ENCODE measurements around the gene SDK1.

The SDK1 gene

GRCh38 chr7:4174016-4174415, 873.0 kb downstream of the SDK1 start:
- DNase-seq: no peak

DNA sequence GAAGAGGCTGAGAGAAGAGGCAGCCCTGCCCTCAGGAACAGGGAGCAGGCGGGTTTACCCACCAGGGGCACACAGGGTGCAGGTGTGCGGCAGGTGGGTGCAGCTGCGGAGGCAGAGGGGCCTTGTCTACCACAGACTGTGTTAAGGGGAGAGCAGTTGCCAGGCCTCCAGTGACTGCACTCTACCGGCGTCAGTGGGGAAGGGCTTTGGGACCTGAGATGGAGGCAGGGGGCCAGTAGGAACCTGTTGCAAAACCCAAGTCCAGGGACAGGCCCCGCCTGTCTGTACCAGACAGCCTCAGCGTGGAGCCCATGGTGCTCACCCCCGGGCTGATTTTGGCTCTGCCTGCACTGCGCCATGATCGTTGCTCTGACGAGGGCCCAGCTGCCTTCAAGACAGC, 873.4 kb downstream of the SDK1 start:
- DNase-seq: no peak

DNA sequence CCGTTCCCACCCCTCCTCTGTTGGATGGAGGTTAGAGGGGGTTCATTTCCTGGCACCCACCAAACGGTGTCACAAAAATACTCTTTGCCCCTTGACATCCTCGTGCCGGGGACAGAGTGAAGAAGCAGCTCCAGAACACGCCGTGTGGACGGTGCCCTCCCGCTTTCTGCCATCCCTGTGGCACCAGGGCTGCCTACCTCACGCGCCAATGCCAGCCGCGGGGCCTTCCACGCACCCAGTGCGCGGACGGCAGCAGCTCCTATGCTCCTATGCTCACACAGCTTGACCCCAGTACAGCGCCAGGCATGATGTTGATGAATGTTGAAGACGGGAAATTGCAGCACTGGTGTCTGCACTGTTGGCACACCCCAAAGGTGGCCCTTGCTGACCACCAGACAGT, 873.8 kb downstream of the SDK1 start:
- no peak for DNase-seq

- DNase-seq: no peak
Measured at GRCh38 chr7:4175346-4175973, 874.4 kb downstream of the SDK1 start.

GRCh38 chr7:4177001-4177400, 875.9 kb downstream of the SDK1 start:
- DNase-seq: no peak

DNA sequence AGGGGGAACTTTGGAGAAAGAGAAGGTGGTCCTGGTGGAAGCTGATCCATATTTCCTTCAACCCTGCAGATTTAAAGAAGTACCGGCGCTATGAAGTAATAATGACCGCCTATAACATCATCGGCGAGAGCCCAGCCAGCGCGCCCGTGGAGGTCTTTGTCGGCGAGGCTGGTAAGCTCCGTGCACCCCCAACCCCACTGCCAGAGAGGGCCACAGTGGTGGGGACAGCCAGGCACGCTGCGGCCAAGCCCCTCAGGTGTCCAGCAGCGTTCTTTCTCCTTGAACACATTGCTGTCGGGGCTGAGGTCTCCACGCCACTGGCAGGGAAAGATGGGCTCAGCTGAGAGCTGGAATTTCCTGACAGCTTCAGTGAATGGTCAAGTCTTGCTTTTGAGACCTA, 877.4 kb downstream of the SDK1 start:
- DNase-seq: no peak

GRCh38 chr7:4178916-4179687, 878.0 kb downstream of the SDK1 start:
- no peak for DNase-seq

GRCh38 chr7:4179688-4180380, 878.8 kb downstream of the SDK1 start:
- DNase-seq: no peak

- no peak for DNase-seq
Measured at GRCh38 chr7:4181446-4181845, 880.4 kb downstream of the SDK1 start.

- DNase-seq: no peak
Measured at GRCh38 chr7:4182605-4183300, 881.7 kb downstream of the SDK1 start.

GRCh38 chr7:4184653-4185052, 883.6 kb downstream of the SDK1 start:
- no peak for DNase-seq

GRCh38 chr7:4185136-4185535, 884.1 kb downstream of the SDK1 start:
- DNase-seq: no peak

DNA sequence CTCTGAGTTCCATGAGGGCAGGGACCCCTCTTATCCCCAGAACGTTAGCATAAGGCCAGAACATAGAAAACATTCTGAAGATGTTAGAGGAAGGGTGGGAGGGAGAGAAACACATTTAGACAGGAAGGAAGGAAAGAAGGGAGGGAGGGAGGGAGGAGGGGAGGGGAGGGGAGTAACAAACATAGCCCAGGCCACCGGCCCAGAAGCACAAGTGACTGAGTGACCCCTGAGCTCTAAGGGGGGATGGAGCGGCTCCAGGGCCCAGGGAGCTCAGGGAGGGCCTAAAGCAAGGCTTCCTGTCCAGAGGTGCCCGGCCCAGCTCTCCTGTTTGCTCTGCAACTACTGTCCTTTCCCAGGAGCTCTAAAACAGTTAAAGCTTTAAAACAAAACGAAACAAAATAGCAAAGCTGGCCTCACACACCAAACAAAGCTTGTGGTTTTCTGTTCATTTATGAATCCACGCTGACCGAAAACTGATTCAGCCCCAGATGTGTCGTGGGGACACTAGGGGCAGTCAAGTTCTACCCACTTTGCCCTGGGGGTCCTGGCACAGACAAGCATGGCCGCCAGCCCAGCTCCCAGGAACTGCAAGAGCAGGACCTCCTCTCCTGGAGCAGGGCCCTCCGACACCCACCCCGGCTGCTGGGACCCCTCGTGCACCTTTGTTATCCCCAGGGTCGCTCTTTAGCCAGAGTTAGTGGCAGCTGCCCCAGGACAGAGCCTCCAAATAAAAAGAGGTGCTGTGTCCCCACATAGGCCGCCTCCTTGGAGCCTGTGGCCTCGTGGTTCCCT, 884.9 kb downstream of the SDK1 start:
- DNase-seq: no peak

- no peak for DNase-seq
Measured at GRCh38 chr7:4186513-4186780, 885.4 kb downstream of the SDK1 start.

DNA sequence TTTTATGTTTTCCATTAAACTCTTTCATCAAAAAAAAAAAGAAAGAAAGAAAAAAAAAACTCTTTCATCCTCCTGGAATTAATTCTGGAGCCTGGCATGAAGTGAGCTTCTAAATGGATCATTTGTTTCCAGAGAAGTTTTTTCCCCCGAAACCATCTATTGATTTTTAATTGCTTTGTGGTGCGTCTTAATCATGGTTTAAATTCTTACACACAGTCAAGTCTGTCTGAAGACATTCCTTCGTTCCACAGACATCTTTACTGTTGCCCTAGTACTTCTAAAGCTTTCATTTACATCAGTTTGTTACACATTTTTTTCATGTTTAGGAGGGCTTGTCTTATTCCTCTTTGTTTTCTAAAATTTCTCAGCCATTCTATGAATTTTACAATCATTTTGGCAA, 887.6 kb downstream of the SDK1 start:
- DNase-seq: no peak

GRCh38 chr7:4189131-4189570, 888.1 kb downstream of the SDK1 start:
- DNase-seq: no peak

DNA sequence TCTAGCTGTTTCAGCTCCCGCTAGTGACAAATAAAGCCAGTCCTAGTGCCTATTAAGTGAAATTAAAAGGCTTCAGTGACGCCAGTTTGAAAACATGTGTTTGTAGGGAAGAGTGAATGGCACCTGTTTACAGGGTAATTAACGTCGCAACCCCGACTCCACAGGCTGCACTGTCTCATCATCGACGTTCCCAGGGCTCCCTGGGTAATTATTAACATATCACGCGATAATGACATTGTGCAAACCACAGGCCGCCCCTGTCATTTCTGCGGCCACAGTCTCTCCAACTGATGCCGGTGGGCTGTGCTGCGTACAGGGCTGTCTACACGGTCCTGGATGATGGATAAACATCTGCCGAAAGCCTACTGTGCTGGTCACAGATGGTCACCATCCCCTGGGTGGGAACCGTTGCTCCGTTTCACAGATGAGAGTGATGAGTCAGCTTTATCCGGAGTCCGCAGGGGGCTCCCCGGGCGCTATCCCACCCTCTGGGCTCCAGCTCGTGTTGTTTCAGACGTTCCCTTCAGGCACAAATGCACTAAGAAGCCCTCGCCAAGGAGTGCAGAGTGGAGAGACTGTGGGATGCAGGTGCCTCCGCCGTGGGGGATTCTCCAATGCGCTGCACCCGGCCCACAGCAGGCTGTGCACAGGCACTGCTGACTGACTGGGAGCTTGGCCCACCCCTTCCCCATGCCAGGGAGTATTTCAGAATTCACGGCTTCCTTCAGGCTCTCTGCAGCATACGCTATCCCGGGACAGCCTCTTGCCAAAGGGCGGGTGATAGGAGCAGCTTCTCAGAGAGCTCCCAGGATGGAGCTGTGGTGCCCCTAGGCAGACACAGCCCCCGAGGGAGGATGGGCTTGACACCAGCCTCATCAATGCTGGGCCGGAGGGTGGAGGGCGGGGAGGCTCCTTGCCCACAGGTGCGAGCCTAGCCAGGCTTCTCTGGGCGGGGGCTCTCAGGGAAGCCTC, 889.2 kb downstream of the SDK1 start:
- DNase-seq: no peak

GRCh38 chr7:4191046-4191445, 890.0 kb downstream of the SDK1 start:
- DNase-seq: no peak

DNA sequence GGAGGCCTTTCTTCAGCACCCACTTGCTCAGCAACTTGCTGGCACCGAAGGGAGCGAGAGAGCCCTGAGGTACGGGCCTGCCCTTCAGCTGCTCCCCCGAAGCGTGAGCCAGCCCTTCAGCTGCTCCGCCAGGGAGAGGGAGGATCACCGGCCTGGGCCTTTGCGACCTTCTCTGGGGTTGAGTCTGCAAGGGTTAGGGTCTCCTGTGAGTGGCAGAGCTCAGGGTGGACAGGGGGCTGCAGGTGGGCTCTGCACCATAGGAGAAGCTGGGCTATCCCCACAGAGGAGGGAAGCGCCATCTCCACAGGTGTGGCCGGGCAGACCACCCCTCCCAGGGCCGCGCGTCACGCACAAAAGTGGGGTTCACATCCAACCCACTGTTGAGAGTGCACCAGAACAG, 890.5 kb downstream of the SDK1 start:
- DNase-seq: no peak

DNA sequence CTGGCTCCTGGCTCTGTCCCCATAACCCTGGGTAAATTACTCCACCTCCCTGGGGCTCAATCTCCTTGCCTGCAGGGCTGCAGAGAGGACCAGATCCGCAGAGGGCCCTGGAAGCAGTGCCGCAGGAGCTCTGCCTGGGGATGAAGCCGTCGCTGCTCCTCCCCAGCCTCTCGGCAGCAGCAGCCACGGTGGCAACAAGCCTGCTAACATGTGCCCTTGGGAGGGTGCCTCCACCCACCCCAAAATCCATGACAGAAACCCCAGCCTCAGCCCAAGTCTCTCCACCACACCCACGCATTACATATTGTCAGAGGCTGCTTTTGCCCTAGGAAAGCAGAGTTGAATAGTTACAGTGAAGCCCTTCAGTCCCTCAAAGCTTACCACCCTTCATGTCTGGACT, 894.6 kb downstream of the SDK1 start:
- DNase-seq: no peak

DNA sequence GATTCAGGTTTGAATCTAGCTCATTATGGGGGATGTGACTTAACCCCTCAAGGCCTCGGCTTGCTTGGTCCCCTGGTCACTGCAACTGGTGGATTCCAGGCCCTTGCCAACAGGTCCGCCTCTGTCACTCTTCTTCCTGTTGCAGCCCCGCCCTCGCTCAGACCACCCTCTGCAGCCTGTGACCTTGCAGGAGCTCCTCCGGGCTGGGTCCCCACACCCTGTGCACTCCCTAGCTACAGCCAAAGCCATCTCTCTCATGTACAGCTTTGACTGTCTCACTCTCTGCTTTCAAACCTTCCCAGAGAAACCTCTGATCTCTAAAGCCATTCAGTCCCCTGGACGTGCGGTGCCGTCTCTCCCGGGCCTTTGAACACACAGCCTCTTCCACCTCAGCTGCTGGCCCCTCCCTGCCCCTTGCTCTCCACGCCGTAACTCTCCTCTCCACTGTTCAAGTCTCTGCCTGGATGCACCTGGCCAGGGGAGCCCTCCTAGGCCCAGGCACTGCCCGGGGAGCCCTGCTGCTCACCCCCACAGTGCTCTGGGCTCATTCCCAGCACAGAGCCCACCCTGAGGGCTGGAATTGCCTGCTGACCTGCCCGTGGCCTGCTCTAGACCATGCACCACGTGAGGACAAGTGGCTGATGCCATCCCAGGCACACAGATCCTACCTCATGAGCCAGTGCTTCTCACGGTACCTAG, 895.2 kb downstream of the SDK1 start:
- DNase-seq: no peak
